Natural killer cell (primary cell): ENCODE results near the gene SYT11. TPM values are rescaled to one million over a fixed set of nuclear protein-coding genes. Genes with fewer than 3 reads are reported as not detected.
A peak's percentile ranks its signal among the peaks of the same experiment; 100 is the strongest.

Source experiments
- ATAC-seq, 3 donors: fragments of 150-1000 bp in 2 of 3; fragments of 200-7000 bp in 1 of 3; cut with Tn5 transposase; 1 replicate in 1 of 3; 2 replicates in 2 of 3; pipeline ENCODE4 v1.10.0; 2021; ENCODE audit warnings: mild to moderate bottlenecking in 2 of 3, moderate library complexity in 2 of 3
- DNase-seq, 2 donors: peaks; one replicate each; pipeline versions ENCODE4 v3.0.0 to v3.0.0-alpha.2; 2013 to 2021; ENCODE audit warnings: mixed read lengths in 1 of 2
- H3K27ac ChIP-seq: one replicate; pipeline ENCODE4 v1.5.1; 2013; ENCODE audit warnings: mild to moderate bottlenecking, low read length
- H3K27me3 ChIP-seq: one replicate; pipeline ENCODE4 v1.6.1; 2013; ENCODE audit warnings: low read length; ENCODE audit not compliant: control insufficient read depth, insufficient read depth
- H3K36me3 ChIP-seq: one replicate; pipeline ENCODE4 v1.6.1; 2013; ENCODE audit warnings: low read length; ENCODE audit not compliant: control insufficient read depth, insufficient read depth
- H3K4me1 ChIP-seq: one replicate; pipeline ENCODE4 v1.6.1; 2013; ENCODE audit warnings: low read length; ENCODE audit not compliant: control insufficient read depth, insufficient read depth
- H3K4me3 ChIP-seq: one replicate; pipeline ENCODE4 v1.5.1; 2013; ENCODE audit warnings: low read length
- H3K9me3 ChIP-seq: one replicate; pipeline ENCODE4 v1.6.1; 2013; ENCODE audit warnings: low read length; ENCODE audit not compliant: control insufficient read depth, insufficient read depth
- H3K27ac Mint-ChIP-seq, 2 donors: one replicate each; pipeline ENCODE4 v1.8.0; 2022; ENCODE audit warnings: mild to moderate bottlenecking in 2 of 2, mixed read lengths in 2 of 2, moderate library complexity in 1 of 2
- H3K27me3 Mint-ChIP-seq, 2 donors: one replicate each; pipeline ENCODE4 v1.8.0; 2022; ENCODE audit warnings: low read depth in 2 of 2, mixed read lengths in 2 of 2
- H3K36me3 Mint-ChIP-seq: one replicate; pipeline ENCODE4 v1.8.0; 2022; ENCODE audit warnings: mixed read lengths
- H3K4me1 Mint-ChIP-seq, 2 donors: one replicate each; pipeline ENCODE4 v1.8.0; 2022; ENCODE audit warnings: mixed read lengths in 2 of 2
- H3K4me3 Mint-ChIP-seq: one replicate; pipeline ENCODE4 v1.8.0; 2022; ENCODE audit warnings: mild to moderate bottlenecking, moderate library complexity, mixed read lengths
- H3K9me3 Mint-ChIP-seq, 2 donors: one replicate each; pipeline ENCODE4 v1.8.0; 2022; ENCODE audit warnings: mixed read lengths in 2 of 2
- CTCF ChIP-seq: fragments of 200-600 bp; IDR thresholded peaks from one replicate; pipeline ENCODE4 v1.8.0; 2022; ENCODE audit warnings: antibody characterized with exemption
- WGBS: methylation state at CpG from one replicate; pipeline ENCODE4 v1.1.7; 2013; ENCODE audit warnings: missing lambda C conversion rate; ENCODE audit not compliant: insufficient coverage; 5-methylcytosine and 5-hydroxymethylcytosine counted together
- intact Hi-C: fragments of 100-400 bp; cut with micrococcal nuclease; formaldehyde crosslinking; loops from one replicate; pipeline ENCODE4 v1.14.2; 2022
- total RNA-seq, 4 donors: library from RNA; stranded (reverse); fragments of 120-200 nt in 1 of 4; gene quantifications; one replicate each; pipeline versions ENCODE4 v1.2.3 to v1.2.4, GENCODE V29; 2013 to 2022

SYT11 gene
- total RNA-seq, 3 donors from 2014 or later (not counting 1 experiment from before 2014, with no cell fraction given) = 38.1 to 42.8 (median 39.8) TPM

GRCh38 chr1:155858800-155859233 is 550 bp upstream of the SYT11 start:
- Histone ChIP-seq H3K27me3 (no peaks in the 10 kb centered on the region), H3K9me3 (no peaks in the 10 kb centered on the region), H3K36me3 (peaks cover 4% of the 10 kb centered on the region), H3K4me1 (peaks cover 33% of the 10 kb centered on the region), H3K27ac (peak overlapping the region; percentile 86), H3K4me3 (peak overlapping the region; percentile 53)
- H3K36me3 Mint-ChIP-seq = no peaks in the 10 kb centered on the region
- H3K4me3 Mint-ChIP-seq = peak overlapping the region; percentile 94
- peaks cover 44% of the 10 kb centered on the region in 2 donors for H3K4me1 Mint-ChIP-seq
- ATAC-seq (no peak), DNase-seq (peak in 1 of 2 donors; percentile 19)
- H3K27ac Mint-ChIP-seq = peak overlapping the region; percentile 95 to 99
- 47% methylated on average over 12 of the region's 12 CpGs for WGBS
- H3K9me3 Mint-ChIP-seq = no peaks in the 10 kb centered on the region
- no peak for TF ChIP-seq CTCF
- intact Hi-C loops = loop anchor here (1.0 to 5.0 kb wide), 2 partner anchors 118 to 195 kb away; partner anchors contain the start of genes ARHGEF2 and LAMTOR2
- no peaks in the 10 kb centered on the region for H3K27me3 Mint-ChIP-seq

- WGBS = under 1% methylated on average over 33 of the region's 35 CpGs
- no peaks in the 10 kb centered on the region for H3K9me3 Mint-ChIP-seq
- no peaks in the 10 kb centered on the region for H3K36me3 Mint-ChIP-seq
- ATAC-seq = peak; percentile 71 to 88 (median 79)
- H3K36me3 ChIP-seq = no peaks in the 10 kb centered on the region
- peak overlapping the region; percentile 86 for H3K27ac ChIP-seq
- peak overlapping the region; percentile 95 to 99 for H3K27ac Mint-ChIP-seq
- H3K27me3 ChIP-seq = no peaks in the 10 kb centered on the region
- peak overlapping the region; percentile 53 for H3K4me3 ChIP-seq
- H3K27me3 Mint-ChIP-seq = no peaks in the 10 kb centered on the region
- no peak for TF ChIP-seq CTCF
- H3K4me3 Mint-ChIP-seq = peak overlapping the region; percentile 94
- H3K4me1 Mint-ChIP-seq = peaks cover 42 to 44% of the 10 kb centered on the region in 2 donors
- peak; percentile 65 to 87 for DNase-seq
- intact Hi-C loops = loop anchor here (1.0 to 5.0 kb wide), 3 partner anchors 75 to 194 kb away; partner anchors contain the start of genes ARHGEF2, KHDC4 and LAMTOR2
- peaks cover 33% of the 10 kb centered on the region for H3K4me1 ChIP-seq
- no peaks in the 10 kb centered on the region for H3K9me3 ChIP-seq
Measured at GRCh38 chr1:155859881-155860871, 809 bp downstream of the SYT11 start.

- Histone ChIP-seq H3K36me3 (no peaks in the 10 kb centered on the region), H3K27ac (peak overlapping the region; percentile 86), H3K4me3 (no peak overlapping the region), H3K9me3 (no peaks in the 10 kb centered on the region), H3K27me3 (no peaks in the 10 kb centered on the region), H3K4me1 (peaks cover 32% of the 10 kb centered on the region)
- intact Hi-C loops = loop anchor here (2.0 kb wide), 1 partner anchor 74 kb away; the partner anchor contains the start of gene KHDC4
- Mint-ChIP-seq H3K9me3 (no peaks in the 10 kb centered on the region), H3K4me3 (peak overlapping the region; percentile 94), H3K27me3 (no peaks in the 10 kb centered on the region), H3K4me1 (peaks cover 38 to 39% of the 10 kb centered on the region in 2 donors), H3K27ac (peak overlapping the region; percentile 95 to 99), H3K36me3 (no peaks in the 10 kb centered on the region)
- DNase-seq = no peak
- no peak for ATAC-seq
- 80% methylated on average over 2 of the region's 2 CpGs for WGBS
- no peak for TF ChIP-seq CTCF
Measured at GRCh38 chr1:155860970-155861510, 1.7 kb downstream of the SYT11 start.
